Measurements from ENCODE around the gene DGKG. TPM values are rescaled to one million over a fixed set of nuclear protein-coding genes. Genes with fewer than 3 reads are reported as not detected.

DGKG gene
- polyA plus RNA-seq, 4 donors, result 0.19 to 4.0 (median 0.92) TPM

GRCh38 chr3:186307594-186308221 lies 54.3 kb downstream of the DGKG start:
- no peak overlapping the region for H3K4me3 ChIP-seq (ENCODE audit: low read depth in 1 of 3, low read length in 3 of 3)
- DNase-seq, result peak in 1 of 2 donors; percentile 51
- H3K27ac ChIP-seq (ENCODE audit: low read depth in 1 of 3, low read length in 2 of 3), result no peak overlapping the region
- WGBS, 3 donors, result 46 to 56% (median 50%) methylated on average over 3 of the region's 3 CpGs
- no peak for FAIRE-seq
- H3K9me3 ChIP-seq (ENCODE audit: control insufficient read depth in 2 of 2, insufficient read depth in 1 of 2, low read depth in 1 of 2, low read length in 1 of 2), result no peaks in the 10 kb centered on the region
- H3K27me3 ChIP-seq (ENCODE audit: control insufficient read depth in 3 of 3, insufficient read depth in 3 of 3, low read length in 3 of 3), result peaks cover 0 to 21% (median 2%) of the 10 kb centered on the region in 3 donors
- H3K36me3 ChIP-seq (ENCODE audit: control insufficient read depth in 3 of 3, insufficient read depth in 2 of 3, low read depth in 1 of 3, low read length in 3 of 3), result peaks cover 0 to 3% (median 0%) of the 10 kb centered on the region in 3 donors
- H3K4me1 ChIP-seq (ENCODE audit: control insufficient read depth in 3 of 3, insufficient read depth in 2 of 3, low read depth in 1 of 3, low read length in 2 of 3), result no peaks in the 10 kb centered on the region

DNA sequence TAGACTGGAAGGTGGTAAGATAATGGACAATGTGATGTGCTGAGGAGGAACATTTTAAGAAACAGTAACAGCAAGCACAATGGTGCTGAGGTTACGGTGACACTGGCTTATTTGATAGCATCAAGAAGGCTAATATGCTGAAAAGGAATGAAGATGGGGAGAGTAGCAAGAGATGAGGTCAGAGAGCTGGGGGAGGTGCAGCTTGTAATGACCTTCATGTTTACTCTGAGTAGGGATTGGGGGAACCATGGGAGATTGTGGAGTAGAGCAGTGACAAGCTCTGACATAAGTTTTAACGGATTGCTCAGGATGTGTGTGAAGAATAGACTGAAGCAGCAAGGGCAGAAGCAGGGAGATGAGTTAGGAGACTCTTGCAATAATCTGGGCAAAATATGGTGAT lies 56.7 kb downstream of the DGKG start:
- no peak for FAIRE-seq
- H3K4me3 ChIP-seq (ENCODE audit: low read depth in 1 of 3, low read length in 3 of 3), result no peak overlapping the region
- no peak overlapping the region for H3K27ac ChIP-seq (ENCODE audit: low read depth in 1 of 3, low read length in 2 of 3)
- H3K27me3 ChIP-seq (ENCODE audit: control insufficient read depth in 3 of 3, insufficient read depth in 3 of 3, low read length in 3 of 3), result peaks cover 0 to 25% (median 2%) of the 10 kb centered on the region in 3 donors
- no peaks in the 10 kb centered on the region for H3K4me1 ChIP-seq (ENCODE audit: control insufficient read depth in 3 of 3, insufficient read depth in 2 of 3, low read depth in 1 of 3, low read length in 2 of 3)
- DNase-seq, result no peak
- H3K36me3 ChIP-seq (ENCODE audit: control insufficient read depth in 3 of 3, insufficient read depth in 2 of 3, low read depth in 1 of 3, low read length in 3 of 3), result peaks cover 0 to 3% (median 0%) of the 10 kb centered on the region in 3 donors
- WGBS, 3 donors, result 61 to 80% (median 73%) methylated on average over 2 of the region's 2 CpGs
- H3K9me3 ChIP-seq (ENCODE audit: control insufficient read depth in 2 of 2, insufficient read depth in 1 of 2, low read depth in 1 of 2, low read length in 1 of 2), result no peaks in the 10 kb centered on the region

- DNase-seq (no peak), FAIRE-seq (no peak)
- peaks cover 0 to 3% (median 0%) of the 10 kb centered on the region in 3 donors for H3K36me3 ChIP-seq (ENCODE audit: control insufficient read depth in 3 of 3, insufficient read depth in 2 of 3, low read depth in 1 of 3, low read length in 3 of 3)
- H3K4me3 ChIP-seq (ENCODE audit: low read depth in 1 of 3, low read length in 3 of 3), result no peak overlapping the region
- H3K9me3 ChIP-seq (ENCODE audit: control insufficient read depth in 2 of 2, insufficient read depth in 1 of 2, low read depth in 1 of 2, low read length in 1 of 2), result no peaks in the 10 kb centered on the region
- no peak overlapping the region for H3K27ac ChIP-seq (ENCODE audit: low read depth in 1 of 3, low read length in 2 of 3)
- peaks cover 0 to 28% (median 2%) of the 10 kb centered on the region in 3 donors for H3K27me3 ChIP-seq (ENCODE audit: control insufficient read depth in 3 of 3, insufficient read depth in 3 of 3, low read length in 3 of 3)
- WGBS, 3 donors, result 27 to 41% (median 36%) methylated on average over 10 to 11 of the region's 11 CpGs
- H3K4me1 ChIP-seq (ENCODE audit: control insufficient read depth in 3 of 3, insufficient read depth in 2 of 3, low read depth in 1 of 3, low read length in 2 of 3), result no peaks in the 10 kb centered on the region
Observed at GRCh38 chr3:186303965-186304364, 58.1 kb downstream of the DGKG start.

GRCh38 chr3:186299327-186299726 lies 62.7 kb downstream of the DGKG start:
- Histone ChIP-seq H3K27ac (ENCODE audit: low read depth in 1 of 3, low read length in 2 of 3) (no peak overlapping the region), H3K4me1 (ENCODE audit: control insufficient read depth in 3 of 3, insufficient read depth in 2 of 3, low read depth in 1 of 3, low read length in 2 of 3) (no peaks in the 10 kb centered on the region), H3K36me3 (ENCODE audit: control insufficient read depth in 3 of 3, insufficient read depth in 2 of 3, low read depth in 1 of 3, low read length in 3 of 3) (no peaks in the 10 kb centered on the region), H3K27me3 (ENCODE audit: control insufficient read depth in 3 of 3, insufficient read depth in 3 of 3, low read length in 3 of 3) (peaks cover 0 to 22% (median 2%) of the 10 kb centered on the region in 3 donors), H3K9me3 (ENCODE audit: control insufficient read depth in 2 of 2, insufficient read depth in 1 of 2, low read depth in 1 of 2, low read length in 1 of 2) (no peaks in the 10 kb centered on the region), H3K4me3 (ENCODE audit: low read depth in 1 of 3, low read length in 3 of 3) (no peak overlapping the region)
- WGBS, 3 donors, result 57 to 74% (median 66%) methylated on average over 4 of the region's 4 CpGs
- FAIRE-seq (no peak), DNase-seq (no peak)

DNA sequence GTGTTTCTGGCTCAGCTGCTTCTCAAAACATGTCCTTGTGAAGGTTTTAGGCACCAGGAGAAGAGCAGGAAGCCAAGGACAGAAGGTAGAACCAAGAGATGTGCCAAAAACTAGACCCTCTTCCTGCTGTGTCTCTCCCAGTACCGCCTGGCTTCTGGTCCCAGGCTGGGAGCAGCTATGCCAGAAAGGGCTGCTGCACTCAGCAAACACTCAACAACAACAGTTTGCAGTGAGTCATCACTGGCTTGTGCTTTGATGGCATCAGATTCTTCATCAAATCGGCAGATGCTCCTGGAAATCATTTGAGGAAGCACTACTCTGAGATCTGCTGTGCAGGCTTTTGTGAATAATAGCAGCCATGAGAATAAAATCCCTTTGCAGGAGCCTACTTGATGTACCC lies 63.2 kb downstream of the DGKG start:
- no peaks in the 10 kb centered on the region for H3K4me1 ChIP-seq (ENCODE audit: control insufficient read depth in 3 of 3, insufficient read depth in 2 of 3, low read depth in 1 of 3, low read length in 2 of 3)
- no peak overlapping the region for H3K4me3 ChIP-seq (ENCODE audit: low read depth in 1 of 3, low read length in 3 of 3)
- peaks cover 0 to 18% (median under 1%) of the 10 kb centered on the region in 3 donors for H3K27me3 ChIP-seq (ENCODE audit: control insufficient read depth in 3 of 3, insufficient read depth in 3 of 3, low read length in 3 of 3)
- H3K9me3 ChIP-seq (ENCODE audit: control insufficient read depth in 2 of 2, insufficient read depth in 1 of 2, low read depth in 1 of 2, low read length in 1 of 2), result no peaks in the 10 kb centered on the region
- DNase-seq (no peak), FAIRE-seq (no peak)
- 52 to 63% (median 58%) methylated on average over 2 of the region's 2 CpGs for WGBS, 3 donors
- no peak overlapping the region for H3K27ac ChIP-seq (ENCODE audit: low read depth in 1 of 3, low read length in 2 of 3)
- H3K36me3 ChIP-seq (ENCODE audit: control insufficient read depth in 3 of 3, insufficient read depth in 2 of 3, low read depth in 1 of 3, low read length in 3 of 3), result no peaks in the 10 kb centered on the region

DNA sequence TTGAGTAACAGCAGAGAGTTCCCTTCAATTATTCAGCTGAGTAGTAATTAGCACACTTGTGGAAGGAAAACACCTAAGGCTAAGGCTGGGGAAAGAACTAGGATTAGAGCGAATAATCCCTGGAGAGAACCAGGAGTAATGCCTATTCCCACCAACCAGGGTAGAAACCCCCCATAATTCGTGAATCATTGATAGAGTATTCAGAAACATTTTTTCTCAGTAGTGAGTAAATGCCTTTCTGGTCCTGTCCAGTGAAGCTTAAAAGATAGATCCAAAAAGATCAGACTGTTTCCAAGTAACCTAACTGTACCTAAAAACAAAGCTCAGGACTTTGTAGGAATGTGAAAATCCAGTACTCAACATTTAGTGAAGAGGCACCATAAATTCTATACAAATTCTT lies 71.2 kb downstream of the DGKG start:
- H3K27ac ChIP-seq (ENCODE audit: low read depth in 1 of 3, low read length in 2 of 3), result no peak overlapping the region
- FAIRE-seq (no peak), DNase-seq (no peak)
- H3K4me1 ChIP-seq (ENCODE audit: control insufficient read depth in 3 of 3, insufficient read depth in 2 of 3, low read depth in 1 of 3, low read length in 2 of 3), result no peaks in the 10 kb centered on the region
- no peak overlapping the region for H3K4me3 ChIP-seq (ENCODE audit: low read depth in 1 of 3, low read length in 3 of 3)
- H3K36me3 ChIP-seq (ENCODE audit: control insufficient read depth in 3 of 3, insufficient read depth in 2 of 3, low read depth in 1 of 3, low read length in 3 of 3), result peaks cover 0 to 1% (median 0%) of the 10 kb centered on the region in 3 donors
- H3K27me3 ChIP-seq (ENCODE audit: control insufficient read depth in 3 of 3, insufficient read depth in 3 of 3, low read length in 3 of 3), result peaks cover 0 to 4% (median 0%) of the 10 kb centered on the region in 3 donors
- WGBS, 3 donors, result 81 to 87% (median 86%) methylated on average over 2 of the region's 2 CpGs
- no peaks in the 10 kb centered on the region for H3K9me3 ChIP-seq (ENCODE audit: control insufficient read depth in 2 of 2, insufficient read depth in 1 of 2, low read depth in 1 of 2, low read length in 1 of 2)

GRCh38 chr3:186287711-186288110 lies 74.3 kb downstream of the DGKG start:
- FAIRE-seq (no peak), DNase-seq (no peak)
- peaks cover 0 to 1% (median 0%) of the 10 kb centered on the region in 3 donors for H3K36me3 ChIP-seq (ENCODE audit: control insufficient read depth in 3 of 3, insufficient read depth in 2 of 3, low read depth in 1 of 3, low read length in 3 of 3)
- H3K4me3 ChIP-seq (ENCODE audit: low read depth in 1 of 3, low read length in 3 of 3), result no peak overlapping the region
- H3K4me1 ChIP-seq (ENCODE audit: control insufficient read depth in 3 of 3, insufficient read depth in 2 of 3, low read depth in 1 of 3, low read length in 2 of 3), result no peaks in the 10 kb centered on the region
- no peak overlapping the region for H3K27ac ChIP-seq (ENCODE audit: low read depth in 1 of 3, low read length in 2 of 3)
- H3K27me3 ChIP-seq (ENCODE audit: control insufficient read depth in 3 of 3, insufficient read depth in 3 of 3, low read length in 3 of 3), result peaks cover 0 to 4% (median 0%) of the 10 kb centered on the region in 3 donors
- H3K9me3 ChIP-seq (ENCODE audit: control insufficient read depth in 2 of 2, insufficient read depth in 1 of 2, low read depth in 1 of 2, low read length in 1 of 2), result no peaks in the 10 kb centered on the region

DNA sequence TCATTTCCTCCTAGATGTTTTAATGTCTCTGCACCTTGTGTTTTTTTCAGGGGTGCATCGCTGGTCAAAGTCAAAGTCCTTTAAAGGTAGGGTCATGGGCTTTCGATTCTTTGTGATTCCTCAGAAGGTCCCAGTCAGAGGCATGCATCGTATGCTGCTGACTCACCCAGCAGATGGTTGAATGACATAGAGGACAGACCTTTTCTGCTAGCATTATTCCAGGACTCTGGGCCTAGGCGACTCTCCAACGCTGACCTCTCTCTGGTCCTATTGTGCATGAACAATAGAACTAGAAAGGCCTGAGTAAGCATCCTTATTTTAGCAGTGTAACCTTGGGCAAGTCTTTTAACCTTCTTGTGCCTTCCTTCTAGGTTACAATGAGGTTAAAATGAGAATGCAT lies 75.9 kb downstream of the DGKG start:
- Histone ChIP-seq H3K27me3 (ENCODE audit: control insufficient read depth in 3 of 3, insufficient read depth in 3 of 3, low read length in 3 of 3) (peaks cover 0 to 4% (median 0%) of the 10 kb centered on the region in 3 donors), H3K27ac (ENCODE audit: low read depth in 1 of 3, low read length in 2 of 3) (no peak overlapping the region), H3K36me3 (ENCODE audit: control insufficient read depth in 3 of 3, insufficient read depth in 2 of 3, low read depth in 1 of 3, low read length in 3 of 3) (peaks cover 0 to 1% (median 0%) of the 10 kb centered on the region in 3 donors), H3K9me3 (ENCODE audit: control insufficient read depth in 2 of 2, insufficient read depth in 1 of 2, low read depth in 1 of 2, low read length in 1 of 2) (no peaks in the 10 kb centered on the region), H3K4me1 (ENCODE audit: control insufficient read depth in 3 of 3, insufficient read depth in 2 of 3, low read depth in 1 of 3, low read length in 2 of 3) (no peaks in the 10 kb centered on the region), H3K4me3 (ENCODE audit: low read depth in 1 of 3, low read length in 3 of 3) (no peak overlapping the region)
- DNase-seq (no peak), FAIRE-seq (no peak)
- 79 to 92% (median 86%) methylated on average over 5 of the region's 5 CpGs for WGBS, 3 donors

DNA sequence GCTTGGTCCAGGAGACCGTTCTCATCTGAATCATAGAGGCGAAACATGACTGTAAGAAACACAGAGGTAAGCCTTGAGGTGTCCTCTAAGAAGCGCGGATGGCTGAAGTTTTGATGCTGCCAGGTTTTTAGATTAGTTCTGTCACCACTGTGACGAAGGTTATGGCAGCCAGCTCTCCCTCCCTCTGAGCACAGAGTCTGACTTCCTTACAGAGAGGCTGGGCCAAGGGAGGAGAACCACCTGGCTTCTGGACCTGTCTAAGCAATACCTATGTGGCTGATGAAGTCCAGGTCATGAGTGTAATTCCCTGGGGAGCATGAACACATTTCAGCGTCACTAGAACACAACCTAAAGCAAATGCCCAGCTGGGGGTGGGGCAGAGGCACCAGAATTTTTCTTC lies 77.4 kb downstream of the DGKG start:
- Histone ChIP-seq H3K4me3 (ENCODE audit: low read depth in 1 of 3, low read length in 3 of 3) (no peak overlapping the region), H3K36me3 (ENCODE audit: control insufficient read depth in 3 of 3, insufficient read depth in 2 of 3, low read depth in 1 of 3, low read length in 3 of 3) (peaks cover 0 to under 1% (median 0%) of the 10 kb centered on the region in 3 donors), H3K4me1 (ENCODE audit: control insufficient read depth in 3 of 3, insufficient read depth in 2 of 3, low read depth in 1 of 3, low read length in 2 of 3) (no peaks in the 10 kb centered on the region), H3K27ac (ENCODE audit: low read depth in 1 of 3, low read length in 2 of 3) (no peak overlapping the region), H3K27me3 (ENCODE audit: control insufficient read depth in 3 of 3, insufficient read depth in 3 of 3, low read length in 3 of 3) (peaks cover 0 to 4% (median 0%) of the 10 kb centered on the region in 3 donors), H3K9me3 (ENCODE audit: control insufficient read depth in 2 of 2, insufficient read depth in 1 of 2, low read depth in 1 of 2, low read length in 1 of 2) (no peaks in the 10 kb centered on the region)
- no peak for FAIRE-seq
- no peak for DNase-seq
- 81 to 92% (median 90%) methylated on average over 6 of the region's 6 CpGs for WGBS, 3 donors
